WI38 (cell line): ENCODE data around the gene C2orf80.
"Not testable (repeated sequence)": the region's sequence is repeated elsewhere in the genome, so short reads cannot be mapped to it uniquely, and the experiment has no call there.

Experiments used
- H3K4me3 ChIP-seq: 2 replicates; pipeline ENCODE4 v1.5.1; 2011; ENCODE audit warnings: low read depth, mild to moderate bottlenecking, control low read depth, low read length
- CTCF ChIP-seq: IDR thresholded peaks from 2 replicates; pipeline ENCODE4 v1.5.1; 2012; ENCODE audit warnings: low read depth, mild to moderate bottlenecking, control low read depth, low read length

The C2orf80 gene

GRCh38 chr2:208189810-208190503 is at the start of gene C2orf80:
Gene C2orf80 (minus strand): TSS chr2:208190030. CDS start chr2:208186986, 3,044 bp downstream.
- H3K4me3 ChIP-seq = no peak within 1 kb of the TSS
- no peak for TF ChIP-seq CTCF

GRCh38 chr2:208235860-208236259 is 46.0 kb upstream of the C2orf80 start:
- no peak for TF ChIP-seq CTCF
- no peak overlapping the region for H3K4me3 ChIP-seq

- TF ChIP-seq CTCF = no peak
- H3K4me3 ChIP-seq = no peak overlapping the region
These were observed 45.0 kb upstream of the C2orf80 start for GRCh38 chr2:208234786-208235185.

- TF ChIP-seq CTCF = no peak
- no peak overlapping the region for H3K4me3 ChIP-seq
These were observed 38.6 kb upstream of the C2orf80 start for GRCh38 chr2:208228476-208228875.

- no peak for TF ChIP-seq CTCF
- no peak overlapping the region for H3K4me3 ChIP-seq
These were observed 37.9 kb upstream of the C2orf80 start for GRCh38 chr2:208227581-208228232.

GRCh38 chr2:208224802-208225201 is 35.0 kb upstream of the C2orf80 start:
- no peak for TF ChIP-seq CTCF
- H3K4me3 ChIP-seq = no peak overlapping the region

GRCh38 chr2:208222351-208222750 is 32.5 kb upstream of the C2orf80 start:
- H3K4me3 ChIP-seq = no peak overlapping the region
- no peak for TF ChIP-seq CTCF

- not testable (repeated sequence) for H3K4me3 ChIP-seq
These were observed 32.0 kb upstream of the C2orf80 start for GRCh38 chr2:208221873-208222272.
